GM12875 (cell line): Measurements from ENCODE around the gene LAP3.
"Not testable (repeated sequence)": the region's sequence is repeated elsewhere in the genome, so short reads cannot be mapped to it uniquely, and the experiment has no call there.

ENCODE experiments used
- H3K4me3 ChIP-seq: one replicate; pipeline ENCODE4 v1.5.1; 2011; ENCODE audit warnings: low read depth, low read length, control low read depth
- CTCF ChIP-seq: IDR thresholded peaks from 2 replicates; pipeline ENCODE4 v1.5.1; 2011; ENCODE audit warnings: low read depth, mild to moderate bottlenecking, control low read depth, inconsistent platforms, low read length, moderate library complexity, borderline replicate concordance; ENCODE audit not compliant: insufficient read depth

Gene LAP3

GRCh38 chr4:17561195-17561909 lies 15.6 kb upstream of the LAP3 start:
- no peak overlapping the region for H3K4me3 ChIP-seq
- no peak for TF ChIP-seq CTCF

GRCh38 chr4:17562157-17562556 lies 14.8 kb upstream of the LAP3 start:
- peak; percentile 5; the same call in 1 of the 2 replicates for TF ChIP-seq CTCF
- H3K4me3 ChIP-seq, result no peak overlapping the region

- no peak for TF ChIP-seq CTCF
- no peak overlapping the region for H3K4me3 ChIP-seq
Observed at GRCh38 chr4:17565846-17566245, 11.2 kb upstream of the LAP3 start.

GRCh38 chr4:17567271-17567670 lies 9.7 kb upstream of the LAP3 start:
- TF ChIP-seq CTCF, result no peak
- H3K4me3 ChIP-seq, result no peak overlapping the region

GRCh38 chr4:17574206-17574605 lies 2.8 kb upstream of the LAP3 start:
- TF ChIP-seq CTCF, result no peak
- H3K4me3 ChIP-seq, result no peak overlapping the region

GRCh38 chr4:17575177-17575576 lies 1.8 kb upstream of the LAP3 start:
- H3K4me3 ChIP-seq, result not testable (repeated sequence)

GRCh38 chr4:17577665-17578481 lies 875 bp downstream of the LAP3 start:
- peak overlapping the region; percentile 92 for H3K4me3 ChIP-seq
- TF ChIP-seq CTCF, result no peak
